ENCODE results near the gene FRYL. TPM values are rescaled to one million over a fixed set of nuclear protein-coding genes. Genes with fewer than 3 reads are reported as not detected.
A peak's percentile ranks its signal among the peaks of the same experiment; 100 is the strongest.

Gene FRYL
- total RNA-seq, 1 experiment from 2014 or later: 53.9 TPM

DNA sequence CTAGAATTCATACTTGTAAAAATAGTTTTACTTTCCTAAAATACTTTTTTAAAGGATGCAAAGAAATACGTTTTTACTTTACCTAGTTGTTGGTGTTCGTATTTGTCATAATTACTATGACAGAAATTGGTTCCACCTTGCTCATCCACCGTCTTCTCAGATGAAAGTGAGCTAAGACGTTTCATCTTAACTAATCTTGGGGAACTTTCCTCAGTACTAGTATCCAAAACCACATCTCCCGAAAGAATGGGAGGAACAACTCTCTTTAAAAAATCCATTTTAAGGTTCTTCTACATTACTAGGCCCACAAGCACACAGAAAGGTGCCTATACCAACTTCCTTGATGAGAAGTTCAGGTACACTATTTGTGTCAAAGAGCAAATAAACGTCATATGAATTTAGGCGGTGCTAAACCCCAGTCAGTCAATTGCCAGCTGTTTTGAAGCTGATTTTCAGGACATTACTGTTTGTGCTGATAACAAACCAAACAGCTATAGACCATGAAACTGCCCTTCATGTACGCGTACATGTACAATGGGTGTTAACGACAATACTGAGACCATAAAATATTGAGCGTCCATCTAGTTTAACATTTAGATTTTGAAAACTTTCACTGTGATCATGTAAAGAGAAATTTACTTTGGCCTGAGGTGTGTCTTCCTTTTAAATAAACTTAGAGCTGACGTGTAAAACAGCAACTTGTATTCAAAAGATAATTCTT is 99.1 kb downstream of the FRYL start:
- H3K27me3 Mint-ChIP-seq (ENCODE audit: insufficient read depth, unreplicated experiment): no peaks in the 10 kb centered on the region
- H3K36me3 Mint-ChIP-seq (ENCODE audit: insufficient read depth, unreplicated experiment): peaks cover 9% of the 10 kb centered on the region
- H3K4me1 Mint-ChIP-seq (ENCODE audit: insufficient read depth, unreplicated experiment): peaks cover 12% of the 10 kb centered on the region
- TF ChIP-seq, protein P1, sequence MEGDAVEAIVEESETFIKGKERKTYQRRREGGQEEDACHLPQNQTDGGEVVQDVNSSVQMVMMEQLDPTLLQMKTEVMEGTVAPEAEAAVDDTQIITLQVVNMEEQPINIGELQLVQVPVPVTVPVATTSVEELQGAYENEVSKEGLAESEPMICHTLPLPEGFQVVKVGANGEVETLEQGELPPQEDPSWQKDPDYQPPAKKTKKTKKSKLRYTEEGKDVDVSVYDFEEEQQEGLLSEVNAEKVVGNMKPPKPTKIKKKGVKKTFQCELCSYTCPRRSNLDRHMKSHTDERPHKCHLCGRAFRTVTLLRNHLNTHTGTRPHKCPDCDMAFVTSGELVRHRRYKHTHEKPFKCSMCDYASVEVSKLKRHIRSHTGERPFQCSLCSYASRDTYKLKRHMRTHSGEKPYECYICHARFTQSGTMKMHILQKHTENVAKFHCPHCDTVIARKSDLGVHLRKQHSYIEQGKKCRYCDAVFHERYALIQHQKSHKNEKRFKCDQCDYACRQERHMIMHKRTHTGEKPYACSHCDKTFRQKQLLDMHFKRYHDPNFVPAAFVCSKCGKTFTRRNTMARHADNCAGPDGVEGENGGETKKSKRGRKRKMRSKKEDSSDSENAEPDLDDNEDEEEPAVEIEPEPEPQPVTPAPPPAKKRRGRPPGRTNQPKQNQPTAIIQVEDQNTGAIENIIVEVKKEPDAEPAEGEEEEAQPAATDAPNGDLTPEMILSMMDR (IDR thresholded peaks at IDR 0.05; ENCODE audit: unreplicated experiment): no peak
- H3K9me3 Mint-ChIP-seq (ENCODE audit: unreplicated experiment): no peaks in the 10 kb centered on the region
- ChIA-PET POLR2A (interaction anchor here (0.5 to 3.5 kb wide), 9 partner anchors 10 to 118 kb away, joined by 3 to 24 read pairs (median 4); partner anchors contain the start of gene FRYL), CTCF (interaction anchor here (0.6 to 3.2 kb wide), 8 partner anchors 10 to 218 kb away, joined by 3 to 21 read pairs (median 3); no protein-coding TSS in a partner anchor)
- intact Hi-C loops (cut with micrococcal nuclease): loop anchor here (1.0 to 5.0 kb wide), 3 partner anchors 96 to 281 kb away; no protein-coding TSS in a partner anchor
- no peak overlapping the region for H3K27ac Mint-ChIP-seq (ENCODE audit: low read depth, unreplicated experiment)
- no peak overlapping the region for H3K4me3 Mint-ChIP-seq (ENCODE audit: unreplicated experiment)
- no peak for DNase-seq (ENCODE audit: unreplicated experiment)
- no TSS peak for BruUV-seq (replicated peaks)

- H3K4me3 Mint-ChIP-seq (ENCODE audit: unreplicated experiment): no peak overlapping the region
- H3K4me1 Mint-ChIP-seq (ENCODE audit: insufficient read depth, unreplicated experiment): peaks cover 12% of the 10 kb centered on the region
- ChIA-PET POLR2A (no interaction called here), CTCF (interaction anchor here (1.2 kb wide), 1 partner anchor 150 kb away, joined by 5 read pairs; no protein-coding TSS in a partner anchor)
- H3K27me3 Mint-ChIP-seq (ENCODE audit: insufficient read depth, unreplicated experiment): no peaks in the 10 kb centered on the region
- no peak overlapping the region for H3K27ac Mint-ChIP-seq (ENCODE audit: low read depth, unreplicated experiment)
- H3K36me3 Mint-ChIP-seq (ENCODE audit: insufficient read depth, unreplicated experiment): peaks cover 14% of the 10 kb centered on the region
- DNase-seq (ENCODE audit: unreplicated experiment): no peak
- TF ChIP-seq, protein P1 (IDR thresholded peaks at IDR 0.05; ENCODE audit: unreplicated experiment): no peak
- no TSS peak for BruUV-seq (replicated peaks)
- intact Hi-C loops (cut with micrococcal nuclease): no loop called here
- H3K9me3 Mint-ChIP-seq (ENCODE audit: unreplicated experiment): peaks cover 9% of the 10 kb centered on the region
Measured at GRCh38 chr4:48673537-48673936, 106.5 kb downstream of the FRYL start.

- H3K4me3 Mint-ChIP-seq (ENCODE audit: unreplicated experiment): no peak overlapping the region
- H3K27me3 Mint-ChIP-seq (ENCODE audit: insufficient read depth, unreplicated experiment): no peaks in the 10 kb centered on the region
- no TSS peak for BruUV-seq (replicated peaks)
- ChIA-PET CTCF (interaction anchor here (1.1 kb wide), 1 partner anchor 11 kb away, joined by 6 read pairs; no protein-coding TSS in a partner anchor), POLR2A (interaction anchor here (0.7 kb wide), 2 partner anchors 11 to 134 kb away, joined by 3 read pairs; no protein-coding TSS in a partner anchor)
- H3K27ac Mint-ChIP-seq (ENCODE audit: low read depth, unreplicated experiment): peak overlapping the region; percentile 86
- H3K36me3 Mint-ChIP-seq (ENCODE audit: insufficient read depth, unreplicated experiment): peaks cover 14% of the 10 kb centered on the region
- TF ChIP-seq, protein P1 (IDR thresholded peaks at IDR 0.05; ENCODE audit: unreplicated experiment): no peak
- intact Hi-C loops (cut with micrococcal nuclease): no loop called here
- no peak for DNase-seq (ENCODE audit: unreplicated experiment)
- peaks cover 17% of the 10 kb centered on the region for H3K4me1 Mint-ChIP-seq (ENCODE audit: insufficient read depth, unreplicated experiment)
- H3K9me3 Mint-ChIP-seq (ENCODE audit: unreplicated experiment): peaks cover 9% of the 10 kb centered on the region
Measured at GRCh38 chr4:48670587-48670986, 109.5 kb downstream of the FRYL start.

DNA sequence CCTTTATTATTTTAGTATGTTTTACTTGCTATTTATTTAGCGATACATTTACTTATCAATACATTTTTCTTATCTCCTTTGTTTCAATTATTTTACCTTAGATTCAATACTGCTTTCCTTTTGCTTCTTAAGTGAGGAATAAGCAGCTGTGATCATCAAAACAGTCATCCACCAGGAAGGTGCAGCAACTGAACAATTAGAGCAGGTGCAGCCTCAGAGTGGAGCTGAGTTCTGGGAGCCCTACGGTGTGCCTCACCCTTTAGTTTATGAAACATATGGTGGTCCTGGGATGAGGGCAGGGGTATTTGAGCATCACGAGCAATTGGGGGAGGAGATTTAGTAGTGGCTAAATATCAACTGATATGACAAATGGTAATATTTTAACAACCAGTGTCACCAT is 111.0 kb downstream of the FRYL start:
- Mint-ChIP-seq H3K27me3 (ENCODE audit: insufficient read depth, unreplicated experiment) (no peaks in the 10 kb centered on the region), H3K27ac (ENCODE audit: low read depth, unreplicated experiment) (peak overlapping the region; percentile 1), H3K4me1 (ENCODE audit: insufficient read depth, unreplicated experiment) (peaks cover 25% of the 10 kb centered on the region), H3K4me3 (ENCODE audit: unreplicated experiment) (no peak overlapping the region), H3K36me3 (ENCODE audit: insufficient read depth, unreplicated experiment) (peaks cover 8% of the 10 kb centered on the region), H3K9me3 (ENCODE audit: unreplicated experiment) (peaks cover 9% of the 10 kb centered on the region)
- intact Hi-C loops (cut with micrococcal nuclease): no loop called here
- no peak for DNase-seq (ENCODE audit: unreplicated experiment)
- TF ChIP-seq, protein P1 (IDR thresholded peaks at IDR 0.05; ENCODE audit: unreplicated experiment): no peak
- BruUV-seq (replicated peaks): no TSS peak
- CTCF ChIA-PET: interaction anchor here (0.7 to 1.6 kb wide), 3 partner anchors 29 to 55 kb away, joined by 3 to 6 read pairs (median 3); no protein-coding TSS in a partner anchor
- POLR2A ChIA-PET: interaction anchor here (0.7 to 2.7 kb wide), 12 partner anchors 12 to 292 kb away, joined by 3 to 14 read pairs (median 4); no protein-coding TSS in a partner anchor
